ENCODE data around the gene MMP25.

MMP25 gene

DNA sequence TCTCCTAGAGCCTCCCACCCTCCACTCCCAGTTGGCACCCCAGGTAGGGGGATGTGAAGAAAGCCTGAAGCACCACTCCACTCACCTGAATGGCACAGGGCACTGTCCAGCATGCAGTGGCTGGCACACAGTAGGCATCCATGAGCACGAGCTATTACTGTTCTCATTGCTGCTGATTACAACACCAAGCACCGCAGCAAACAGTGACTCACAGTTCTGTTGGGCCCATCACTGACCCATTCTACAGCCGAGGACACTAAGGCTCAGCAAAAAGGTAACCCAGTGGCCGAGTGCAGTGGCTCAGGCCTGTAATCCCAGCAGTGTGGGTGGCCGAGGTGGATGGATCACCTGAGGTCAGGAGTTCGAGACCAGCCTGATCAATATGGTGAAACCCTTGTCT is 50.0 kb downstream of the MMP25 start:
- DNase-seq: no peak

DNA sequence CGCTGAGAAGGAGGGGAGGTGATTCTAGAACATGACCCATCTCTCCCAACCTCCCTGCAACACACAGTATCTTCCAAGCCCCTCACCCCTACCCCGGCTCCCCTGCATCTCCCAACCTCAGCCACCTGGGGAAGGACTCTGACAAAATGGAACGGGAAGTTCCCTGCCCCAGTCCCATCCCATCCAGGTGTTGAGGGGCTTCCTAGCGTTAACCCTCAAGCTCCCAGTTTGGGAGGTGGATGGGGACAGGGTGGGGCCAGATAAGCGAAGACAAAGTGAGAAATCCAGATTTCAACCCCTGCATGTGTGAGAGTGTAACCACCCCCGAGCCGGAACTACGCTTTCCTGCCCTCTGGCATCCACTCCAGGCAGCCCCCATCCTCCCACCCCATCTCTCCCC is 50.9 kb downstream of the MMP25 start:
- DNase-seq: no peak

DNA sequence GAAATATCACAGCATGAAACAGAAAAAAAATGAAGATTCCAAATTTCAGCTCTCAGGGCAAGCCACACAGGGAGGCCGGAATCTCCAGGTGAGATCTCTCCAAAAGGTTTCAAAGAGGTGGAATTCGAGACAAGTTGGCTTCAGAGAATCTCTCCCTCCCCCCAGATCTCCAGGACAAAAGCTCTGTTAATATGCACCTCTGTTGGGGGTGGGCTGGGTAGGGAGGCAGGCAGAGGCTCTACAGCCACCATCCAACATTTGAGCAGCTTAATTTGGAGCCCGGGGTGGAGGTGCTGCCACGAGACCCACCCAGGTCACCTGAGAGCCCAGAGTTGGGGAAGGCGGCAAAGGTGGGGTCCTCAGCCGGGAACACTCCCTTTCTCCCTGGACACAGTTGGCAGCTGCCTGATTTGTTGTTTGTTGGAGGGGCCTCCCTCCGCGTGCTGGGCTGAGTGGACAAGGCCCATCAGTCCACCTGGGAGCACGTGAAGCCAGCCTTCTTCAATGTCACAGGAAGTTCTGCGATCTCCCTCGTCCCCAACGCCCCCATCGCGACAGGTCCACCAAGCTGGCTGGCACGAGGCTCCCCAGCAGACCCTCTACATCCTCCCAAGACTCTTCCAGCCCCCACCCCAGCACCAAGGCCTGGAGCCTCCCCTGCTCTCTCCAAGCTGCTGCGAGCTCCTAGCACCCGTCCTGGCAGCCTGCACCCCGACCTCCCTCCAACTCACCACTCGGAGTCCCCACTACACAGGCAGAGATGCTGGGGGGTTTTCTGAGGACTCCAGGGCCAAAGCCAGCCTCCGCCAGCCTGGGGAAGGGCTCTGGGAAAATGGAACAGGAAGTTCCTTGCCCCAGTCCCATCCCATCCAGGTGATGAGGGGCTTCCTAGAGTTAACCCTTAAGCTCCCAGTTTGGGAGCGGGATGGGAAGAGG is 52.4 kb downstream of the MMP25 start, which contains the start of gene ZSCAN10:
Gene ZSCAN10, minus strand, starts transcription at position 836 of the 936 bp plus-strand sequence. CDS start 6,357 bp downstream, outside the sequence.
- DNase-seq: no peak

DNA sequence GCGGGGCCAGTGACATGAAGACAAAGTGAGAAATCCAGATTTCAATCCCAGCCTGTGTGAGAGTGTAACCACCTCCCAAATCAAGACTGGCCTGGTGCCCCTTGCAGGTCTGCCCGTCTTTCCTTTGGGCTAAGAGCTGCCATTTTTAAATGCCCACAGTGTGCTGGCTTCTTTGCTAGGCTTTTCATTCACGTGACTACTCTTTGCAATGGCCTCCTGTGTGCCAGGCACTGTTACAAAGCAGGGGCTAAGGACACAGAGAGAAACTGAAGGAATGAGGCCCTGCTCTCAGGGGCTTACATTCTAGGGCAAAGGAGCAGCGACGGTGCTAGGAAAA is 53.0 kb downstream of the MMP25 start:
- no peak for DNase-seq

DNA sequence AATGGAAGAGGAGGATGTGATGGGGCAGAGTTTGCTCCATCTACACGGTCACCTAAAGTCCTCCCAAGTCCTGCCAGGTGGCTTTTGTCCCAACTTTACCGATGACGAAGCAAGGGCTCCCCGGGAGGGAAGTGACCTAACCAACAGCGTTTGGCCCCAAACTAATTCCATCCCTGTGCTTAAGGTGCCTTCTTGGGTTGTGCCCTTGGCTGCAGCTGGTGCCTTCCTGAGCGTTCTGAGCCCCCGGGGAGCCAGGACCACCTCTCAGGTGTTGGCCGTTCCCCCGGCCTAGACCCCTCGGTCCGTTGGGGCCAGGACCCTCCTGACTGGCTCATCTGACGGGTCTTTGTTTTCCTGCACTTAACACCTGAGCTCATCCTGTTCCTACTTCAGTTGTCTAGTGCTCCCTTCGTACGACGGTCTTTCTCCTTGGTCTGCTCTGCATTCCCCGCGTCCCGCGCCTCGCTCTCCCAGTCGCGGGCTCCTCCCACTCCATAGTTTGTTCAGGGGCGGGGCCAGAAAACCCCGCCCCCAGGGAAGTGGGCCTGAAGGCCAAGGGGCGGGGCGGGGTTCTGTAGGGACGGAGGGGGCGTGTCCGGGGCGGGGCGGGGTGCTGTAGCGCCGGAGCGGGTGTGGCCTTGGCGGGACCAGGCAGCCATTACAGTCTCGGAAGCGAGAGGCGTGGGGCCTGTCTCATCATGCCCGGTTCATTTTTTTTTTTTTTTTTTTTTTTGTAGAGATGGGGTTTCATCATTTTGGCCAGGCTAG is 53.6 kb downstream of the MMP25 start:
- peak; percentile 94 for DNase-seq

DNA sequence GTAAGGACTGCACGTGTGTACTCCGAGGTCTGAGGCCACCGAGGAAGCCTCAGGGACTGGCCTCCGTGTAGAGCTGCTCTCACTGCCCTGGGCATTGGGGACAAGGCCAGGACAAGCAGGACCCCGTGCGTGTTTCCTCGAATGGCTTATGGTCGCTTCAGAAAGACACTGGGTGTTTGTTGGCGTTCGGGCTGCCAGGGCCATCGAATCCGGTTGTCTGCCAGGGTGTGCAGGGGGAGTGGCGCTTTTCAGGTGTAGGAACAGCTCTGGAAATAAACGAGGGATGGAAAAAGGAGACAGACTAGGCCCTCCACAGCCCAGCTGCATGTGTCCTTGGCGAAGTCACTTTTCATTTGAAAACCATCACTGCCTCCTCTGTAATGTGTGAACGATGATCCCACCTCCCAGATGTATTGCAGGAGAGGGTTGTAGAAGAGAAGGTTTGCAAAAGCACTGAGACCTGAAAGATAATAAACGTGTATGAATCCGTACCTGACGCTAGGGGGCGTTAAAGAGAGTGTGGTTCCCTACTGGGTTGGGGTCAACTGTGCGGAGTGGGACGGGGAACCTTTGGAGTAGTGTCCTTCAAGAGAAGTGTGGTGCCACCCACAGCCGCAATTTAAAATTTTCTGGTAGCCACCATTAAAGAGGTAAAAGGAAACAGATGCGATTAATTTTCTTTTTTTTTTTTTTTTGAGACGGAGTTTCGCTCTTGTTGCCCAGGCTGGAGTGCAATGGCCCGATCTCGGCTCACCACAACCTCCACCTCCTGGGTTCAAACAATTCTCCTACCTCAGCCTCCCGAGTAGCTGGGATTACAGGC is 54.9 kb downstream of the MMP25 start:
- DNase-seq: peak; percentile 33 to 77

DNA sequence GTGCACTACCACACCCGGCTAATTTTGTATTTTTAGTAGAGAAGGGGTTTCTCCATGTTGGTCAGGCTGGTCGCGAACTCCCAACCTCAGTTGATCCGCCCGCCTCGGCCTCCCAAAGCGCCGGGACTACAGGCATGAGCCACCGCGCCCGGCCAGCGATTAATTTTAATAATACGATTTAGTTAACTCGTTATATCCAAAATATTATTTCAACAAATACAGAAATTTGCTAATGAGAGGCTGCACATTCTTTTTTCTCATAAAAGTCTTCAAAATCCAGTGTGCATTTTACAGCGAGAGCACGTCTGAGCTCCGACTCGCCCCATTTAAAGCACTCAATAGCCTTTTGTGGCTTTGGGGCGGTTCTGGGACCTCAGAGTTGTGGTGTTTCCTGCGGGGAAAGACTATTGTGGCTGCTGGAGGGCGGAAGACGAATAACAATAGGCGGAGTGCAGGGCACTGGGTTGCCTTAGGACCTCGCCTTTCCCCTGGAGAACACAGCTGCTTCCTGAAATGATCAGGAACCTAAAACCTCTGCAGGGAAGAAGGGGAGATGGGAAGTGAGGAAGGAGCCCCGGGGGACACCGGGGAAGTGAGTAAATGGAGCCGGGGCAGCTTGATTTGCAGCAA is 55.6 kb downstream of the MMP25 start:
- DNase-seq: peak in 1 of 2 donors; percentile 52

DNA sequence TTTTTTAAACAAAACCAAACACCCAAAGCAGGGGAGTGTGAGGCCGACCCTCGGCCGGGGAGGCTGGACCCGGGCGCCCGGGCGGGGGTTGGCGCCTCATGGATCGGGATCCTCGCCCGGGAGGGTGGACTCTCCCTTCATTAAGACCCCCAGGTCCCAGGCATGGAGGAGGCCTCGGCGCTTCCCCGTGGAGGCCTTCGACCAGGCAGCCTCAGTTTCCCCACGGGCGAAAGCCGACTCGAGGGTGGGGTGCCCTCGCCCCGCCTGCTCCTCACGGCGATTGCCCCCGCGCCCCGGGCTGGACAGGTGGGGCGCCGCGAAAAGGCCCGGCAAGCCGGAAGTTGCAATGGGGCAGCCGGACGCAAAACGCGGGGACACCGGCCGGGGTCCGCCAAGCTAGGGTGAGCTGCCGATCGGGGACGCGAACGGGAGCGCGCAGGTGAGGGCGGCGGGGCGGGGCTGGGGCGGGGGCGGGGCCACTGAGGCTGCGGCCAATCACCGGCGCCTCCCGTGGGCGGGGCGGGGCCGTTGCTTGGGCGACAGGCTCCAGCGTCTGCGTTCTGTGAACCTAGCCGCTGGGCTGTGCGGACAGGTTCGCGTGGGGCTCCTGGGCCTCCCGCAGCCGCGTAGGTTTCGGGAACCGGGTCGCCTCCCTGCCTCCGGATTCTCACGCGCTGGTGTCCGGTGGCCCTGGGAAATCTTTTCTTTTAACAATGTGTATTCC is 60.0 kb downstream of the MMP25 start:
- peak; percentile 93 to 94 for DNase-seq
